ENCODE data around the gene AIP.

The AIP gene

DNA sequence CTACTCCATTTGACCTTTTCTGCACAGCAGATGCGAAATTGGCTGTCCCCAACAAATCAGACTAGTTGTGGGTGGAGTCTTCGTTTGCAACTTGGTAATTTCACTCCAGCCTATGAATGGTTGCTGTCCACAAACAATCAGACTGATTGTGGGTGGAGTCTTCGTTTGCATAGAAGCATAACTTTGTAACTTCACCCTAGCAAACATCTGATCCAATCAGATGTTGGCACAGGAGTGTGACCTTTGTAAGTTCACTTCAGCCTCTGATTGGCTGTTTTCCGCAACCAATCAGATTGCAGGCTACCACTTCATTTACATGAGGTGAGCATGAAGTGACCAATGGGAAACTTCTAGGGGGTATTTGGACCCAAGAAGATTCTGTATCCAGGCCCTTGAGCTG is 56.7 kb downstream of the AIP start:
- TF ChIP-seq, protein P1, sequence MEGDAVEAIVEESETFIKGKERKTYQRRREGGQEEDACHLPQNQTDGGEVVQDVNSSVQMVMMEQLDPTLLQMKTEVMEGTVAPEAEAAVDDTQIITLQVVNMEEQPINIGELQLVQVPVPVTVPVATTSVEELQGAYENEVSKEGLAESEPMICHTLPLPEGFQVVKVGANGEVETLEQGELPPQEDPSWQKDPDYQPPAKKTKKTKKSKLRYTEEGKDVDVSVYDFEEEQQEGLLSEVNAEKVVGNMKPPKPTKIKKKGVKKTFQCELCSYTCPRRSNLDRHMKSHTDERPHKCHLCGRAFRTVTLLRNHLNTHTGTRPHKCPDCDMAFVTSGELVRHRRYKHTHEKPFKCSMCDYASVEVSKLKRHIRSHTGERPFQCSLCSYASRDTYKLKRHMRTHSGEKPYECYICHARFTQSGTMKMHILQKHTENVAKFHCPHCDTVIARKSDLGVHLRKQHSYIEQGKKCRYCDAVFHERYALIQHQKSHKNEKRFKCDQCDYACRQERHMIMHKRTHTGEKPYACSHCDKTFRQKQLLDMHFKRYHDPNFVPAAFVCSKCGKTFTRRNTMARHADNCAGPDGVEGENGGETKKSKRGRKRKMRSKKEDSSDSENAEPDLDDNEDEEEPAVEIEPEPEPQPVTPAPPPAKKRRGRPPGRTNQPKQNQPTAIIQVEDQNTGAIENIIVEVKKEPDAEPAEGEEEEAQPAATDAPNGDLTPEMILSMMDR (IDR thresholded peaks at IDR 0.05; ENCODE audit: low read depth, low read length): no peak
- Histone ChIP-seq H3K27me3 (ENCODE audit: insufficient read depth, low read depth, severe bottlenecking) (no peaks in the 10 kb centered on the region), H3K4me3 (ENCODE audit: low read depth, low read length) (no peak overlapping the region), H3K36me3 (no peaks in the 10 kb centered on the region), H3K27ac (no peak overlapping the region), H3K9me3 (ENCODE audit: severe bottlenecking) (peaks cover 5% of the 10 kb centered on the region)
- DNase-seq: no peak

Measured in WERI-Rb-1 (cell line).